Astrocyte (in vitro differentiated cells and primary cell): Measurements from ENCODE around the gene TINCR.

Experiments used
- CTCF ChIP-seq: IDR thresholded peaks from 2 replicates; pipeline ENCODE4 v1.5.1; 2011; ENCODE audit warnings: low read depth, mild to moderate bottlenecking, inconsistent platforms, low read length, moderate library complexity; ENCODE audit not compliant: insufficient read depth
- EZH2 ChIP-seq: IDR thresholded peaks from 2 replicates; pipeline ENCODE4 v1.6.1; 2012; ENCODE audit warnings: mild to moderate bottlenecking, low read length, inconsistent platforms; ENCODE audit not compliant: insufficient read depth

- TF ChIP-seq CTCF, result no peak
- no peak for TF ChIP-seq EZH2
These were observed 26.3 kb downstream of the TINCR start for GRCh38 chr19:5541456-5541855.
